ENCODE measurements around the gene MFSD1. TPM values are rescaled to one million over a fixed set of nuclear protein-coding genes. Genes with fewer than 3 reads are reported as not detected.

MFSD1 gene
- total and polyA plus RNA-seq, 2 of the 8 experiments (the other 6 are each of a cell fraction or from before 2014, with no cell fraction given) = 9.3 to 11.5 TPM

DNA sequence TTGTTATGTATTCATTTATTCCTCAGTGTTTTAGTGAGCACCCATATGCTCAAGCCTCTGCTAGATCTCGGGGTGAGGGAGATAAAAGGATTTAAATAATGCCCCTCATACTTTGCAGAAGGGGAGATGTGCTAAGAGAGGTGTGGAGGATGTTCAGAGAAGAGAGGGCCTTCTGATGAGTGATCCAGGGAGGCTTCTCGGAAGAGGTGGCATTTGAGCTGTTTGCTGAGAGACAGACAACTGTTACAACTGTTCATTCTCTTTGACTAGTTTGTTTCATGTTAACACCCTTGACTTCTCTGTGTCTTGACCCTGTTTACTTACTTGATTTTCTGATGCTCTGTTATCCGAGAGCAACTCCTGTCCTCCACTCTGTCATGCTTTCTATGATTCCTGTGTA is 34.5 kb downstream of the MFSD1 start:
- no peaks in the 10 kb centered on the region for H3K4me1 ChIP-seq (replicated peaks in 1 of 4; ENCODE audit: control insufficient read depth in 3 of 4, insufficient read depth in 4 of 4, low read length in 3 of 4)
- H3K56ac ChIP-seq (replicated peaks; ENCODE audit: insufficient read length, low read depth, low read length) = no peak overlapping the region
- no peak overlapping the region for H2AK5ac ChIP-seq (ENCODE audit: low read depth, low read length)
- H3K9me3 ChIP-seq (ENCODE audit: insufficient read depth in 2 of 2, low read depth in 1 of 2, low read length in 1 of 2) = no peaks in the 10 kb centered on the region
- H3K9ac ChIP-seq (replicated peaks in 1 of 4; ENCODE audit: extremely low read depth in 1 of 4, low read depth in 3 of 4, low read length in 3 of 4) = no peak overlapping the region
- no peak overlapping the region for H3K14ac ChIP-seq (ENCODE audit: insufficient read length)
- no peak overlapping the region for H2BK15ac ChIP-seq (ENCODE audit: low read length)
- ChIA-PET CTCF (ENCODE audit: partially characterized antibody) (interaction anchor here (3.4 to 14.4 kb wide), 2 partner anchors 9 to 423 kb away, joined by 18 to 195 read pairs; no protein-coding TSS in a partner anchor), POLR2A (ENCODE audit: partially characterized antibody) (no interaction called here)
- FAIRE-seq = no peak
- no peaks in the 10 kb centered on the region for H3K23me2 ChIP-seq (ENCODE audit: low read depth, low read length)
- no peak overlapping the region for H3K4ac ChIP-seq (replicated peaks; ENCODE audit: insufficient read length, low read depth, low read length)
- no peak overlapping the region for H3K27ac ChIP-seq (ENCODE audit: low read depth, low read length)
- H3K36me3 ChIP-seq (ENCODE audit: control insufficient read depth in 2 of 4, insufficient read depth in 4 of 4, low read length in 3 of 4) = no peaks in the 10 kb centered on the region
- H4K8ac ChIP-seq (ENCODE audit: extremely low read depth, insufficient read depth, low read length) = no peak overlapping the region
- no peak overlapping the region for H4K91ac ChIP-seq (replicated peaks; ENCODE audit: insufficient read length, low read length)
- no peaks in the 10 kb centered on the region for H3K27me3 ChIP-seq (replicated peaks in 1 of 4; ENCODE audit: control insufficient read depth in 3 of 4, extremely low read depth in 1 of 4, insufficient read depth in 3 of 4, low read length in 3 of 4)
- H3K18ac ChIP-seq (ENCODE audit: extremely low read depth, low read length) = no peak overlapping the region
- H3K4me2 ChIP-seq (ENCODE audit: insufficient read depth in 1 of 2, low read depth in 2 of 2, low read length in 2 of 2) = no peak overlapping the region
- H4K20me1 ChIP-seq (replicated peaks in 1 of 2; ENCODE audit: control insufficient read depth in 1 of 2, insufficient read depth in 2 of 2, low read length in 2 of 2) = no peaks in the 10 kb centered on the region
- H2AFZ ChIP-seq (ENCODE audit: low read length) = no peak overlapping the region
- DNase-seq (ENCODE audit: low read depth in 1 of 2, low spot score in 2 of 2) = no peak
- H2BK20ac ChIP-seq (ENCODE audit: low read length) = no peak overlapping the region
- H2BK5ac ChIP-seq (ENCODE audit: low read depth, low read length) = no peak overlapping the region
- H2BK120ac ChIP-seq (replicated peaks; ENCODE audit: low read depth, low read length) = no peak overlapping the region
- H4K5ac ChIP-seq (ENCODE audit: insufficient read length, low read depth, low read length) = no peak overlapping the region
- H3K79me2 ChIP-seq (ENCODE audit: control insufficient read depth in 1 of 2, insufficient read depth in 2 of 2, low read length in 2 of 2) = no peaks in the 10 kb centered on the region
- H3K4me3 ChIP-seq (ENCODE audit: extremely low read depth in 1 of 4, insufficient read depth in 2 of 4, low read depth in 3 of 4, low read length in 4 of 4) = no peak overlapping the region
- no peak overlapping the region for H2BK12ac ChIP-seq (ENCODE audit: low read depth, low read length)
- no peaks in the 10 kb centered on the region for H3K79me1 ChIP-seq (ENCODE audit: low read depth, low read length)
- H3K23ac ChIP-seq (ENCODE audit: insufficient read length) = no peak overlapping the region
- WGBS, 2 experiments (ENCODE audit: extremely low coverage in 1 of 2, insufficient coverage in 1 of 2, insufficient read length in 1 of 2, insufficient replicate concordance in 2 of 2, low coverage in 1 of 2, low lambda C conversion rate in 2 of 2, missing lambda C conversion rate in 1 of 2) = 87% methylated on average over 3 of the region's 3 CpGs; no CpG with 5 or more reads in 1 of the 2 experiments
- TF ChIP-seq SP2 (IDR thresholded peaks at IDR 0.05; ENCODE audit: low read length) (no peak), BACH1 (IDR thresholded peaks at IDR 0.05; ENCODE audit: low read length) (no peak), BCL11A (IDR thresholded peaks at IDR 0.05; ENCODE audit: low read depth in 2 of 2, low read length in 2 of 2) (no peak), EGR1 (IDR thresholded peaks at IDR 0.05; ENCODE audit: borderline replicate concordance, low read depth, low read length) (no peak), ASH2L (IDR thresholded peaks at IDR 0.05; ENCODE audit: low read length) (no peak)
- TF ChIP-seq, protein P1, sequence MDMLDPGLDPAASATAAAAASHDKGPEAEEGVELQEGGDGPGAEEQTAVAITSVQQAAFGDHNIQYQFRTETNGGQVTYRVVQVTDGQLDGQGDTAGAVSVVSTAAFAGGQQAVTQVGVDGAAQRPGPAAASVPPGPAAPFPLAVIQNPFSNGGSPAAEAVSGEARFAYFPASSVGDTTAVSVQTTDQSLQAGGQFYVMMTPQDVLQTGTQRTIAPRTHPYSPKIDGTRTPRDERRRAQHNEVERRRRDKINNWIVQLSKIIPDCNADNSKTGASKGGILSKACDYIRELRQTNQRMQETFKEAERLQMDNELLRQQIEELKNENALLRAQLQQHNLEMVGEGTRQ (IDR thresholded peaks at IDR 0.05; ENCODE audit: low read length) = no peak
- TF ChIP-seq, protein P2, sequence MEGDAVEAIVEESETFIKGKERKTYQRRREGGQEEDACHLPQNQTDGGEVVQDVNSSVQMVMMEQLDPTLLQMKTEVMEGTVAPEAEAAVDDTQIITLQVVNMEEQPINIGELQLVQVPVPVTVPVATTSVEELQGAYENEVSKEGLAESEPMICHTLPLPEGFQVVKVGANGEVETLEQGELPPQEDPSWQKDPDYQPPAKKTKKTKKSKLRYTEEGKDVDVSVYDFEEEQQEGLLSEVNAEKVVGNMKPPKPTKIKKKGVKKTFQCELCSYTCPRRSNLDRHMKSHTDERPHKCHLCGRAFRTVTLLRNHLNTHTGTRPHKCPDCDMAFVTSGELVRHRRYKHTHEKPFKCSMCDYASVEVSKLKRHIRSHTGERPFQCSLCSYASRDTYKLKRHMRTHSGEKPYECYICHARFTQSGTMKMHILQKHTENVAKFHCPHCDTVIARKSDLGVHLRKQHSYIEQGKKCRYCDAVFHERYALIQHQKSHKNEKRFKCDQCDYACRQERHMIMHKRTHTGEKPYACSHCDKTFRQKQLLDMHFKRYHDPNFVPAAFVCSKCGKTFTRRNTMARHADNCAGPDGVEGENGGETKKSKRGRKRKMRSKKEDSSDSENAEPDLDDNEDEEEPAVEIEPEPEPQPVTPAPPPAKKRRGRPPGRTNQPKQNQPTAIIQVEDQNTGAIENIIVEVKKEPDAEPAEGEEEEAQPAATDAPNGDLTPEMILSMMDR (IDR thresholded peaks at IDR 0.05; ENCODE audit: control extremely low read depth in 1 of 3, insufficient read depth in 1 of 3, low read depth in 1 of 3, low read length in 3 of 3) = no peak

Measured in H1 (cell line).